AG09309 (cell line): ENCODE data around the gene PCNX2.
"Not testable (repeated sequence)": the region's sequence is repeated elsewhere in the genome, so short reads cannot be mapped to it uniquely, and the experiment has no call there.

ENCODE experiments used
- DNase-seq: peaks from one replicate; pipeline ENCODE4 v3.0.0-alpha.2; 2010; ENCODE audit warnings: low read depth
- H3K4me3 ChIP-seq: 2 replicates; pipeline ENCODE4 v1.5.1; 2011; ENCODE audit warnings: mild to moderate bottlenecking, low read depth, low read length, moderate library complexity; ENCODE audit not compliant: control insufficient read depth
- TF ChIP-seq, protein P1 (sequence below): IDR thresholded peaks from 2 replicates; pipeline ENCODE4 v1.5.1; 2011; ENCODE audit warnings: mild to moderate bottlenecking, low read depth, low read length, inconsistent platforms; ENCODE audit not compliant: insufficient read depth, control insufficient read depth; ENCODE audit errors: missing control alignments

PCNX2 gene

GRCh38 chr1:233138788-233139585, 156.5 kb downstream of the PCNX2 start:
- TF ChIP-seq, protein P1, sequence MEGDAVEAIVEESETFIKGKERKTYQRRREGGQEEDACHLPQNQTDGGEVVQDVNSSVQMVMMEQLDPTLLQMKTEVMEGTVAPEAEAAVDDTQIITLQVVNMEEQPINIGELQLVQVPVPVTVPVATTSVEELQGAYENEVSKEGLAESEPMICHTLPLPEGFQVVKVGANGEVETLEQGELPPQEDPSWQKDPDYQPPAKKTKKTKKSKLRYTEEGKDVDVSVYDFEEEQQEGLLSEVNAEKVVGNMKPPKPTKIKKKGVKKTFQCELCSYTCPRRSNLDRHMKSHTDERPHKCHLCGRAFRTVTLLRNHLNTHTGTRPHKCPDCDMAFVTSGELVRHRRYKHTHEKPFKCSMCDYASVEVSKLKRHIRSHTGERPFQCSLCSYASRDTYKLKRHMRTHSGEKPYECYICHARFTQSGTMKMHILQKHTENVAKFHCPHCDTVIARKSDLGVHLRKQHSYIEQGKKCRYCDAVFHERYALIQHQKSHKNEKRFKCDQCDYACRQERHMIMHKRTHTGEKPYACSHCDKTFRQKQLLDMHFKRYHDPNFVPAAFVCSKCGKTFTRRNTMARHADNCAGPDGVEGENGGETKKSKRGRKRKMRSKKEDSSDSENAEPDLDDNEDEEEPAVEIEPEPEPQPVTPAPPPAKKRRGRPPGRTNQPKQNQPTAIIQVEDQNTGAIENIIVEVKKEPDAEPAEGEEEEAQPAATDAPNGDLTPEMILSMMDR: no peak
- no peak overlapping the region for H3K4me3 ChIP-seq
- no peak for DNase-seq

GRCh38 chr1:233135833-233136232, 159.7 kb downstream of the PCNX2 start:
- no peak for DNase-seq
- no peak overlapping the region for H3K4me3 ChIP-seq
- TF ChIP-seq, protein P1: no peak

DNA sequence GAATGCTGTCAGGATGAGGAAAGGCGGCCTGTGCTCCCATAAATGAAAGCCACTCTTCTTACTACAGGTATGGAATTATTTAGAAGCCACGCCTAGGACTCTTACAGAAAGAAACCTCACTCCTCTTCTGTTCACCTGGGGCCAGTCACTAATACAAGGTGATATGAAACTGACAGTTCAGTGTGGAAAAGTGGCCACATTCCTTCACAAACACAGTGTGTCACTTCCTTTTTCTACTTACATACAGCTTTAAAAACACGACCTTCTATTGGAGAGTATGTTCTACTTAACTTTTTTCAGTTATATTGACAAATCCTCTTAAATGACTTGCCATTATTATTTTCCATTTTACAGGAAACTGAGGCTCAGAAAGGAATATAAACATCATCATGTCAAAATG, 163.1 kb downstream of the PCNX2 start:
- TF ChIP-seq, protein P1: no peak
- no peak overlapping the region for H3K4me3 ChIP-seq
- no peak for DNase-seq

- not testable (repeated sequence) for DNase-seq, H3K4me3 ChIP-seq
Observed at GRCh38 chr1:233129031-233129430, 166.5 kb downstream of the PCNX2 start.

DNA sequence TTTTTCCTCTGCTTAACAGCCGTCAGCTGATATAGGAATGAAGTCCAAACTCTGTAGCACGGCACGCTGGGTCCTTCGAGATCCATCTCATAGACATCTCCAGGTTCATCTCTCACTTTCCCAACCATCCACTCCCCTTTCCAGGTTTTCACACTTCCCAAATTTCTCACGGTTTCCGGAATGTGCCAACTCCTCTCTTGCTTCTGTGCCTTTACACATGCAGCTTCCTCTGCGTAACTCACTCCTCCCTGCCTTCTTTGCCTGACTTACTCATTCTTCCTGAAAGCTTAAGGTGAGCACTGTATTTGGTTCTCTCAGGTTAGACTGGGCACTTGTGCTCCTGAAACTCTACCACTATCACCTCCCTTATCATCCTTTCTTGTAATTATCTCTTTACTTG, 168.4 kb downstream of the PCNX2 start:
- H3K4me3 ChIP-seq: no peak overlapping the region
- TF ChIP-seq, protein P1: no peak
- no peak for DNase-seq

GRCh38 chr1:233122779-233123178, 172.7 kb downstream of the PCNX2 start:
- DNase-seq: no peak
- TF ChIP-seq, protein P1: no peak

GRCh38 chr1:233121947-233122559, 173.5 kb downstream of the PCNX2 start:
- DNase-seq: no peak
- H3K4me3 ChIP-seq: no peak overlapping the region
- TF ChIP-seq, protein P1: no peak

More at GRCh38 chr1:233122779-233123178, 172.7 kb downstream of the PCNX2 start:
- no peak overlapping the region for H3K4me3 ChIP-seq
